GM23338 (cell line): ENCODE results near the gene C22orf15. TPM values are rescaled to one million over a fixed set of nuclear protein-coding genes. Genes with fewer than 3 reads are reported as not detected.

ENCODE experiments used
- ATAC-seq: fragments of 200-7000 bp; cut with Tn5 transposase; 3 replicates; pipeline ENCODE4 v1.9.1; 2020
- DNase-seq: peaks from one replicate; pipeline ENCODE4 v3.0.0-alpha.2; 2015; ENCODE audit warnings: low spot score
- H2AFZ ChIP-seq: fragments of 200-600 bp; sonication (generic); 2 replicates; pipeline ENCODE4 v1.8.0; 2016; ENCODE audit warnings: antibody characterized with exemption, mild to moderate bottlenecking, moderate library complexity
- H3F3A ChIP-seq: fragments of 200-600 bp; sonication (generic); replicated peaks from 2 replicates; pipeline ENCODE4 v1.8.0; 2017; ENCODE audit warnings: antibody characterized with exemption, mixed run types, low read depth
- H3K27ac ChIP-seq: fragments of 200-600 bp; sonication (generic); 2 replicates; pipeline ENCODE4 v1.6.1; 2016; ENCODE audit warnings: low read depth
- H3K27me3 ChIP-seq: fragments of 200-600 bp; sonication (generic); 2 replicates; pipeline ENCODE4 v1.8.0; 2016; ENCODE audit warnings: mild to moderate bottlenecking, mixed run types, moderate library complexity; ENCODE audit not compliant: insufficient read depth
- H3K36me3 ChIP-seq: fragments of 200-600 bp; sonication (generic); 2 replicates; pipeline ENCODE4 v1.8.0; 2016; ENCODE audit warnings: mild to moderate bottlenecking; ENCODE audit not compliant: insufficient read depth
- H3K4me1 ChIP-seq: fragments of 200-600 bp; sonication (generic); 2 replicates; pipeline ENCODE4 v1.8.0; 2016; ENCODE audit warnings: mild to moderate bottlenecking, moderate library complexity; ENCODE audit not compliant: insufficient read depth
- H3K4me2 ChIP-seq: fragments of 200-600 bp; sonication (generic); 2 replicates; pipeline ENCODE4 v1.7.1; 2017; ENCODE audit warnings: mixed run types
- H3K4me3 ChIP-seq: fragments of 200-600 bp; sonication (generic); 2 replicates; pipeline ENCODE4 v1.6.1; 2016; ENCODE audit warnings: mixed run types
- H3K79me2 ChIP-seq: fragments of 200-600 bp; sonication (generic); replicated peaks from 2 replicates; pipeline ENCODE4 v1.8.0; 2017; ENCODE audit warnings: mild to moderate bottlenecking; ENCODE audit not compliant: insufficient read depth
- H3K9me2 ChIP-seq: fragments of 200-600 bp; sonication (generic); 2 replicates; pipeline ENCODE4 v1.8.0; 2017; ENCODE audit not compliant: insufficient read depth
- H4K20me1 ChIP-seq: fragments of 200-600 bp; sonication (generic); replicated peaks from 2 replicates; pipeline ENCODE4 v1.8.0; 2017; ENCODE audit warnings: mild to moderate bottlenecking; ENCODE audit not compliant: insufficient read depth
- H3K27ac Mint-ChIP-seq: 2 replicates; pipeline ENCODE4 v1.8.0; 2020; ENCODE audit warnings: inconsistent platforms, mild to moderate bottlenecking, moderate library complexity, mixed read lengths
- H3K27me3 Mint-ChIP-seq: 3 replicates; pipeline ENCODE4 v1.8.0; 2022; ENCODE audit warnings: low read depth, mild to moderate bottlenecking, moderate library complexity, mixed read lengths, inconsistent platforms; ENCODE audit not compliant: insufficient read depth, poor library complexity
- H3K36me3 Mint-ChIP-seq: 3 replicates; pipeline ENCODE4 v1.8.0; 2021; ENCODE audit warnings: low read depth, mild to moderate bottlenecking, inconsistent platforms, moderate library complexity, mixed read lengths
- H3K4me1 Mint-ChIP-seq: 3 replicates; pipeline ENCODE4 v1.8.0; 2020; ENCODE audit warnings: mild to moderate bottlenecking, inconsistent platforms, mixed read lengths
- H3K4me3 Mint-ChIP-seq: 3 replicates; pipeline ENCODE4 v1.8.0; 2021; ENCODE audit warnings: moderate library complexity, mild to moderate bottlenecking, inconsistent platforms, mixed read lengths
- H3K9me3 Mint-ChIP-seq: 3 replicates; pipeline ENCODE4 v1.8.0; 2020; ENCODE audit warnings: moderate library complexity, mild to moderate bottlenecking, inconsistent platforms, mixed read lengths
- CREB1 ChIP-seq: fragments of 250-450 bp; sonication (Bioruptor Pico); IDR thresholded peaks from 2 replicates; pipeline ENCODE4 v1.5.0; 2020; ENCODE audit warnings: low read depth, mild to moderate bottlenecking, moderate library complexity
- ETS1 ChIP-seq: IDR thresholded peaks from 2 replicates; pipeline ENCODE4 v1.6.1; 2016; ENCODE audit warnings: antibody characterized with exemption
- EZH2 ChIP-seq: fragments of 200-600 bp; sonication (generic); IDR thresholded peaks from one replicate; pipeline ENCODE4 v1.8.0; 2017; ENCODE audit warnings: antibody characterized with exemption, mild to moderate bottlenecking, low read depth; ENCODE audit not compliant: unreplicated experiment
- JUNB ChIP-seq: IDR thresholded peaks from one replicate; pipeline ENCODE4 v1.6.1; 2016; ENCODE audit warnings: antibody characterized with exemption; ENCODE audit not compliant: unreplicated experiment
- POLR2AphosphoS5 ChIP-seq: IDR thresholded peaks from 2 replicates; pipeline ENCODE4 v1.6.1; 2016; ENCODE audit warnings: antibody characterized with exemption, low read depth
- STAT1 ChIP-seq: IDR thresholded peaks from one replicate; pipeline ENCODE4 v1.6.1; 2016; ENCODE audit warnings: antibody characterized with exemption; ENCODE audit not compliant: unreplicated experiment
- polyA plus RNA-seq: library from polyadenylated mRNA; unstranded; fragments of >200 nt; fragmentation: Nextera tagmentation; extraction: Ambion mirVana; gene quantifications from 2 replicates; pipeline ENCODE4 v1.2.1, GENCODE V29; 2016
- total RNA-seq: library from RNA; depleted of rRNA; stranded (reverse); fragments of >200 nt; shearing (Covaris generic); gene quantifications from 2 replicates; pipeline ENCODE4 v1.2.3, GENCODE V29; 2014
- TF ChIP-seq, protein P1 (sequence below), 2 experiments: fragments of 200-600 bp in 1 of 2; sonication (generic) in 1 of 2; conservative IDR thresholded peaks; 2 replicates each; pipeline versions ENCODE4 v1.5.1 to v1.6.1; 2016 to 2017; ENCODE audit warnings: antibody characterized with exemption in 2 of 2, low read depth in 2 of 2, mild to moderate bottlenecking in 2 of 2, moderate library complexity in 1 of 2
- TF ChIP-seq, protein P2 (sequence below): fragments of 250-450 bp; sonication (Bioruptor Pico); IDR thresholded peaks from 2 replicates; pipeline ENCODE4 v1.5.0; 2020; ENCODE audit warnings: mild to moderate bottlenecking, moderate library complexity

The C22orf15 gene
- total and polyA plus RNA-seq, 2 experiments from 2014 or later, result 3.6 to 9.3 TPM

DNA sequence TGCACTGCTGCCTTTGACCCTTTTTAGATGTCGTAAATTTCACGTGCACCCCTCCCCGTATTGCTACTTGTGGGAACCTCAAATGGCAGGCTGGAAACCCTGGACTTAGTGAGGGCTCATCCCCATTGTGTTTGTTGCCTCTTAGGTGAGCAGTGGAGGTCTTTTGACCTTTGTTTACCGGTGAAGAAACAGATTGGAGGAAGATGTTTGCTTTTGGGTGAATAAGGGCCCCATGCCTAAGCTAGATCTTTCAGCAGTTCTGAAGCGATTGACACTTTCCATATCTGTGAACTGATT lies 24.8 kb downstream of the C22orf15 start:
- peak overlapping the region; percentile 97 for H3K4me3 ChIP-seq
- H3K27me3 ChIP-seq, result no peaks in the 10 kb centered on the region
- DNase-seq, result no peak
- peaks cover 27% of the 10 kb centered on the region for H3K4me1 ChIP-seq
- Mint-ChIP-seq H3K4me1 (peaks cover 26% of the 10 kb centered on the region), H3K9me3 (no peaks in the 10 kb centered on the region), H3K36me3 (peaks cover 17% of the 10 kb centered on the region), H3K27ac (peak overlapping the region; percentile 83; the same call in 1 of the 2 replicates), H3K27me3 (peaks cover 6% of the 10 kb centered on the region), H3K4me3 (peak overlapping the region; percentile 96)
- H3K4me2 ChIP-seq, result peak overlapping the region; percentile 97
- H3K27ac ChIP-seq, result peak overlapping the region; percentile 62
- peak; percentile 18 for ATAC-seq
- H3K9me2 ChIP-seq, result no peaks in the 10 kb centered on the region
- peaks cover 29% of the 10 kb centered on the region for H4K20me1 ChIP-seq
- no peaks in the 10 kb centered on the region for H3K36me3 ChIP-seq
- no peak overlapping the region for H2AFZ ChIP-seq
- H3F3A ChIP-seq, result 0 out of 2 replicates have a peak, but pooled peaks cover 13% of the 10 kb centered on the region
- H3K79me2 ChIP-seq, result peaks cover 52% of the 10 kb centered on the region
- TF ChIP-seq, protein P1, sequence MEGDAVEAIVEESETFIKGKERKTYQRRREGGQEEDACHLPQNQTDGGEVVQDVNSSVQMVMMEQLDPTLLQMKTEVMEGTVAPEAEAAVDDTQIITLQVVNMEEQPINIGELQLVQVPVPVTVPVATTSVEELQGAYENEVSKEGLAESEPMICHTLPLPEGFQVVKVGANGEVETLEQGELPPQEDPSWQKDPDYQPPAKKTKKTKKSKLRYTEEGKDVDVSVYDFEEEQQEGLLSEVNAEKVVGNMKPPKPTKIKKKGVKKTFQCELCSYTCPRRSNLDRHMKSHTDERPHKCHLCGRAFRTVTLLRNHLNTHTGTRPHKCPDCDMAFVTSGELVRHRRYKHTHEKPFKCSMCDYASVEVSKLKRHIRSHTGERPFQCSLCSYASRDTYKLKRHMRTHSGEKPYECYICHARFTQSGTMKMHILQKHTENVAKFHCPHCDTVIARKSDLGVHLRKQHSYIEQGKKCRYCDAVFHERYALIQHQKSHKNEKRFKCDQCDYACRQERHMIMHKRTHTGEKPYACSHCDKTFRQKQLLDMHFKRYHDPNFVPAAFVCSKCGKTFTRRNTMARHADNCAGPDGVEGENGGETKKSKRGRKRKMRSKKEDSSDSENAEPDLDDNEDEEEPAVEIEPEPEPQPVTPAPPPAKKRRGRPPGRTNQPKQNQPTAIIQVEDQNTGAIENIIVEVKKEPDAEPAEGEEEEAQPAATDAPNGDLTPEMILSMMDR (conservative IDR thresholded peaks at IDR 0.05; ENCODE audit: low read depth in 2 of 2), result no peak
- TF ChIP-seq CREB1 (CRISPR knock-in tag), result no peak
- no peak for TF ChIP-seq ETS1
- no peak for TF ChIP-seq POLR2AphosphoS5
- no peak for TF ChIP-seq EZH2
- no peak for TF ChIP-seq STAT1
- TF ChIP-seq, protein P2, sequence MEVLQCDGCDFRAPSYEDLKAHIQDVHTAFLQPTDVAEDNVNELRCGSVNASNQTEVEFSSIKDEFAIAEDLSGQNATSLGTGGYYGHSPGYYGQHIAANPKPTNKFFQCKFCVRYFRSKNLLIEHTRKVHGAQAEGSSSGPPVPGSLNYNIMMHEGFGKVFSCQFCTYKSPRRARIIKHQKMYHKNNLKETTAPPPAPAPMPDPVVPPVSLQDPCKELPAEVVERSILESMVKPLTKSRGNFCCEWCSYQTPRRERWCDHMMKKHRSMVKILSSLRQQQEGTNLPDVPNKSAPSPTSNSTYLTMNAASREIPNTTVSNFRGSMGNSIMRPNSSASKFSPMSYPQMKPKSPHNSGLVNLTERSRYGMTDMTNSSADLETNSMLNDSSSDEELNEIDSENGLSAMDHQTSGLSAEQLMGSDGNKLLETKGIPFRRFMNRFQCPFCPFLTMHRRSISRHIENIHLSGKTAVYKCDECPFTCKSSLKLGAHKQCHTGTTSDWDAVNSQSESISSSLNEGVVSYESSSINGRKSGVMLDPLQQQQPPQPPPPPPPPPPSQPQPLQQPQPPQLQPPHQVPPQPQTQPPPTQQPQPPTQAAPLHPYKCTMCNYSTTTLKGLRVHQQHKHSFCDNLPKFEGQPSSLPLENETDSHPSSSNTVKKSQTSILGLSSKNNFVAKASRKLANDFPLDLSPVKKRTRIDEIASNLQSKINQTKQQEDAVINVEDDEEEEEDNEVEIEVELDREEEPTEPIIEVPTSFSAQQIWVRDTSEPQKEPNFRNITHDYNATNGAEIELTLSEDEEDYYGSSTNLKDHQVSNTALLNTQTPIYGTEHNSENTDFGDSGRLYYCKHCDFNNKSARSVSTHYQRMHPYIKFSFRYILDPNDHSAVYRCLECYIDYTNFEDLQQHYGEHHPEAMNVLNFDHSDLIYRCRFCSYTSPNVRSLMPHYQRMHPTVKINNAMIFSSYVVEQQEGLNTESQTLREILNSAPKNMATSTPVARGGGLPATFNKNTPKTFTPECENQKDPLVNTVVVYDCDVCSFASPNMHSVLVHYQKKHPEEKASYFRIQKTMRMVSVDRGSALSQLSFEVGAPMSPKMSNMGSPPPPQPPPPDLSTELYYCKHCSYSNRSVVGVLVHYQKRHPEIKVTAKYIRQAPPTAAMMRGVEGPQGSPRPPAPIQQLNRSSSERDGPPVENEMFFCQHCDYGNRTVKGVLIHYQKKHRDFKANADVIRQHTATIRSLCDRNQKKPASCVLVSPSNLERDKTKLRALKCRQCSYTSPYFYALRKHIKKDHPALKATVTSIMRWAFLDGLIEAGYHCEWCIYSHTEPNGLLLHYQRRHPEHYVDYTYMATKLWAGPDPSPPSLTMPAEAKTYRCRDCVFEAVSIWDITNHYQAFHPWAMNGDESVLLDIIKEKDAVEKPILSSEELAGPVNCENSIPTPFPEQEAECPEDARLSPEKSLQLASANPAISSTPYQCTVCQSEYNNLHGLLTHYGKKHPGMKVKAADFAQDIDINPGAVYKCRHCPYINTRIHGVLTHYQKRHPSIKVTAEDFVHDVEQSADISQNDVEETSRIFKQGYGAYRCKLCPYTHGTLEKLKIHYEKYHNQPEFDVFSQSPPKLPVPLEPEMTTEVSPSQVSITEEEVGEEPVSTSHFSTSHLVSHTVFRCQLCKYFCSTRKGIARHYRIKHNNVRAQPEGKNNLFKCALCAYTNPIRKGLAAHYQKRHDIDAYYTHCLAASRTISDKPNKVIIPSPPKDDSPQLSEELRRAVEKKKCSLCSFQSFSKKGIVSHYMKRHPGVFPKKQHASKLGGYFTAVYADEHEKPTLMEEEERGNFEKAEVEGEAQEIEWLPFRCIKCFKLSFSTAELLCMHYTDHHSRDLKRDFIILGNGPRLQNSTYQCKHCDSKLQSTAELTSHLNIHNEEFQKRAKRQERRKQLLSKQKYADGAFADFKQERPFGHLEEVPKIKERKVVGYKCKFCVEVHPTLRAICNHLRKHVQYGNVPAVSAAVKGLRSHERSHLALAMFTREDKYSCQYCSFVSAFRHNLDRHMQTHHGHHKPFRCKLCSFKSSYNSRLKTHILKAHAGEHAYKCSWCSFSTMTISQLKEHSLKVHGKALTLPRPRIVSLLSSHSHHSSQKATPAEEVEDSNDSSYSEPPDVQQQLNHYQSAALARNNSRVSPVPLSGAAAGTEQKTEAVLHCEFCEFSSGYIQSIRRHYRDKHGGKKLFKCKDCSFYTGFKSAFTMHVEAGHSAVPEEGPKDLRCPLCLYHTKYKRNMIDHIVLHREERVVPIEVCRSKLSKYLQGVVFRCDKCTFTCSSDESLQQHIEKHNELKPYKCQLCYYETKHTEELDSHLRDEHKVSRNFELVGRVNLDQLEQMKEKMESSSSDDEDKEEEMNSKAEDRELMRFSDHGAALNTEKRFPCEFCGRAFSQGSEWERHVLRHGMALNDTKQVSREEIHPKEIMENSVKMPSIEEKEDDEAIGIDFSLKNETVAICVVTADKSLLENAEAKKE (CRISPR knock-in tag), result no peak
- TF ChIP-seq JUNB, result no peak
